H1 (cell line): ENCODE measurements around the gene NR1H2.

Experiments used
- CTCF ChIP-seq, 3 experiments: IDR thresholded peaks; 1 replicate in 2 of 3; 2 replicates in 1 of 3; pipeline versions ENCODE4 v1.5.1 to v1.6.1; 2011; ENCODE audit warnings: low read length in 3 of 3, mild to moderate bottlenecking in 3 of 3, inconsistent platforms in 2 of 3, low read depth in 1 of 3, moderate library complexity in 1 of 3; ENCODE audit not compliant: insufficient read depth in 1 of 3; ENCODE audit errors: control extremely low read depth in 1 of 3
- EP300 ChIP-seq, 2 experiments: IDR thresholded peaks; 1 replicate in 1 of 2; 2 replicates in 1 of 2; pipeline ENCODE4 v1.6.1; 2011 to 2012; ENCODE audit warnings: low read depth in 2 of 2, low read length in 2 of 2, mild to moderate bottlenecking in 2 of 2, borderline replicate concordance in 1 of 2, inconsistent platforms in 1 of 2, moderate library complexity in 1 of 2
- MAFK ChIP-seq: IDR thresholded peaks from 2 replicates; pipeline ENCODE4 v1.6.1; 2012; ENCODE audit warnings: low read depth, mild to moderate bottlenecking, improper control_type of control experiment, low read length
- POLR2A ChIP-seq, 2 experiments: IDR thresholded peaks; 1 replicate in 1 of 2; 2 replicates in 1 of 2; pipeline ENCODE4 v1.6.1; 2011; ENCODE audit warnings: low read depth in 2 of 2, low read length in 2 of 2, mild to moderate bottlenecking in 2 of 2; ENCODE audit errors: control extremely low read depth in 1 of 2
- RAD21 ChIP-seq, 2 experiments: IDR thresholded peaks in 1 of 2; conservative IDR thresholded peaks in 1 of 2; 2 replicates each; pipeline ENCODE4 v1.6.1; 2011; ENCODE audit warnings: low read depth in 2 of 2, low read length in 2 of 2, improper control_type of control experiment in 1 of 2, inconsistent platforms in 1 of 2, mild to moderate bottlenecking in 1 of 2, moderate library complexity in 1 of 2
- SP1 ChIP-seq: IDR thresholded peaks from 2 replicates; pipeline ENCODE4 v1.6.1; 2011; ENCODE audit warnings: low read depth, low read length
- TCF12 ChIP-seq: IDR thresholded peaks from 2 replicates; pipeline ENCODE4 v1.6.1; 2011; ENCODE audit warnings: low read depth, mild to moderate bottlenecking, low read length
- YY1 ChIP-seq: IDR thresholded peaks from 2 replicates; pipeline ENCODE4 v1.6.1; 2011; ENCODE audit warnings: low read depth, mild to moderate bottlenecking, low read length

- TF ChIP-seq TCF12, result no peak
- TF ChIP-seq CTCF (IDR thresholded peaks at IDR 0.05; ENCODE audit: control extremely low read depth in 1 of 3, insufficient read depth in 1 of 3, low read depth in 1 of 3, low read length in 3 of 3), result no peak
- TF ChIP-seq POLR2A (IDR thresholded peaks at IDR 0.05; ENCODE audit: control extremely low read depth in 1 of 2, low read depth in 2 of 2, low read length in 2 of 2), result no peak
- TF ChIP-seq RAD21 (IDR thresholded peaks at IDR 0.05 in 1 of 2, conservative IDR thresholded peaks at IDR 0.05 in 1 of 2; ENCODE audit: low read depth in 2 of 2, low read length in 2 of 2), result no peak
- TF ChIP-seq MAFK, result no peak
- TF ChIP-seq SP1, result no peak
- TF ChIP-seq EP300 (IDR thresholded peaks at IDR 0.05; ENCODE audit: borderline replicate concordance in 1 of 2, low read depth in 2 of 2, low read length in 2 of 2), result no peak
- no peak for TF ChIP-seq YY1
Observed at GRCh38 chr19:50410109-50410508, 33.9 kb downstream of the NR1H2 start.
